ENCODE data around the gene MACROD2.

Gene MACROD2

GRCh38 chr20:14312001-14312400, 316.7 kb downstream of the MACROD2 start:
- 87 to 100% methylated on average over 2 of the region's 2 CpGs for WGBS, 2 experiments
- Histone ChIP-seq H3K27me3 (ENCODE audit: control insufficient read depth, insufficient read depth, low read length, poor library complexity, severe bottlenecking) (no peaks in the 10 kb centered on the region), H3K4me3 (ENCODE audit: insufficient read depth, low read depth, low read length) (no peak overlapping the region), H3K9me3 (ENCODE audit: control insufficient read depth, low read length) (no peaks in the 10 kb centered on the region), H3K36me3 (ENCODE audit: control insufficient read depth, insufficient read depth, low read length) (no peaks in the 10 kb centered on the region), H3K27ac (ENCODE audit: insufficient read depth, low read depth, low read length, poor library complexity, severe bottlenecking) (no peak overlapping the region), H3K4me1 (ENCODE audit: control insufficient read depth, insufficient read depth, low read length) (no peaks in the 10 kb centered on the region)

- Histone ChIP-seq H3K4me3 (ENCODE audit: insufficient read depth, low read depth, low read length) (no peak overlapping the region), H3K36me3 (ENCODE audit: control insufficient read depth, insufficient read depth, low read length) (no peaks in the 10 kb centered on the region), H3K27me3 (ENCODE audit: control insufficient read depth, insufficient read depth, low read length, poor library complexity, severe bottlenecking) (no peaks in the 10 kb centered on the region), H3K9me3 (ENCODE audit: control insufficient read depth, low read length) (no peaks in the 10 kb centered on the region), H3K4me1 (ENCODE audit: control insufficient read depth, insufficient read depth, low read length) (peaks cover 3% of the 10 kb centered on the region), H3K27ac (ENCODE audit: insufficient read depth, low read depth, low read length, poor library complexity, severe bottlenecking) (no peak overlapping the region)
- WGBS, 2 experiments, result 86 to 92% methylated on average over 1 of the region's 2 CpGs
Measured at GRCh38 chr20:14313341-14314020, 318.2 kb downstream of the MACROD2 start.

GRCh38 chr20:14319704-14320103, 324.4 kb downstream of the MACROD2 start:
- no peak overlapping the region for H3K27ac ChIP-seq (ENCODE audit: insufficient read depth, low read depth, low read length, poor library complexity, severe bottlenecking)
- WGBS, 2 experiments, result 100% methylated on average over 1 of the region's 1 CpG
- no peak overlapping the region for H3K4me3 ChIP-seq (ENCODE audit: insufficient read depth, low read depth, low read length)
- H3K27me3 ChIP-seq (ENCODE audit: control insufficient read depth, insufficient read depth, low read length, poor library complexity, severe bottlenecking), result no peaks in the 10 kb centered on the region
- H3K4me1 ChIP-seq (ENCODE audit: control insufficient read depth, insufficient read depth, low read length), result peaks cover 3% of the 10 kb centered on the region
- H3K36me3 ChIP-seq (ENCODE audit: control insufficient read depth, insufficient read depth, low read length), result no peaks in the 10 kb centered on the region
- no peaks in the 10 kb centered on the region for H3K9me3 ChIP-seq (ENCODE audit: control insufficient read depth, low read length)

- Histone ChIP-seq H3K4me1 (ENCODE audit: control insufficient read depth, insufficient read depth, low read length) (peaks cover 15% of the 10 kb centered on the region), H3K9me3 (ENCODE audit: control insufficient read depth, low read length) (no peaks in the 10 kb centered on the region), H3K27ac (ENCODE audit: insufficient read depth, low read depth, low read length, poor library complexity, severe bottlenecking) (no peak overlapping the region), H3K36me3 (ENCODE audit: control insufficient read depth, insufficient read depth, low read length) (peaks cover 8% of the 10 kb centered on the region), H3K4me3 (ENCODE audit: insufficient read depth, low read depth, low read length) (peak overlapping the region; percentile 14), H3K27me3 (ENCODE audit: control insufficient read depth, insufficient read depth, low read length, poor library complexity, severe bottlenecking) (no peaks in the 10 kb centered on the region)
- 65 to 73% methylated on average over 5 to 6 of the region's 6 CpGs for WGBS, 2 experiments
Measured at GRCh38 chr20:14331646-14332045, 336.3 kb downstream of the MACROD2 start.

GRCh38 chr20:14332866-14333265, 337.6 kb downstream of the MACROD2 start:
- Histone ChIP-seq H3K4me1 (ENCODE audit: control insufficient read depth, insufficient read depth, low read length) (peaks cover 15% of the 10 kb centered on the region), H3K27ac (ENCODE audit: insufficient read depth, low read depth, low read length, poor library complexity, severe bottlenecking) (no peak overlapping the region), H3K9me3 (ENCODE audit: control insufficient read depth, low read length) (no peaks in the 10 kb centered on the region), H3K27me3 (ENCODE audit: control insufficient read depth, insufficient read depth, low read length, poor library complexity, severe bottlenecking) (no peaks in the 10 kb centered on the region), H3K36me3 (ENCODE audit: control insufficient read depth, insufficient read depth, low read length) (no peaks in the 10 kb centered on the region), H3K4me3 (ENCODE audit: insufficient read depth, low read depth, low read length) (peak overlapping the region; percentile 64)
- WGBS, 2 experiments, result 84 to 100% methylated on average over 1 to 2 of the region's 2 CpGs

GRCh38 chr20:14333721-14334120, 338.4 kb downstream of the MACROD2 start:
- Histone ChIP-seq H3K9me3 (ENCODE audit: control insufficient read depth, low read length) (no peaks in the 10 kb centered on the region), H3K27ac (ENCODE audit: insufficient read depth, low read depth, low read length, poor library complexity, severe bottlenecking) (no peak overlapping the region), H3K4me1 (ENCODE audit: control insufficient read depth, insufficient read depth, low read length) (peaks cover 15% of the 10 kb centered on the region), H3K27me3 (ENCODE audit: control insufficient read depth, insufficient read depth, low read length, poor library complexity, severe bottlenecking) (no peaks in the 10 kb centered on the region), H3K36me3 (ENCODE audit: control insufficient read depth, insufficient read depth, low read length) (no peaks in the 10 kb centered on the region), H3K4me3 (ENCODE audit: insufficient read depth, low read depth, low read length) (peak overlapping the region; percentile 64)
- WGBS, 2 experiments, result 36% methylated on average over 3 of the region's 3 CpGs; no CpG with 5 or more reads in 1 of the 2 experiments

GRCh38 chr20:14334306-14334930, 339.1 kb downstream of the MACROD2 start:
- 0% methylated on average over 3 of the region's 3 CpGs for WGBS, 2 experiments

GRCh38 chr20:14335052-14335451, 339.7 kb downstream of the MACROD2 start:
- H3K4me1 ChIP-seq (ENCODE audit: control insufficient read depth, insufficient read depth, low read length), result peaks cover 15% of the 10 kb centered on the region
- H3K4me3 ChIP-seq (ENCODE audit: insufficient read depth, low read depth, low read length), result peak overlapping the region; percentile 64
- no peaks in the 10 kb centered on the region for H3K36me3 ChIP-seq (ENCODE audit: control insufficient read depth, insufficient read depth, low read length)
- H3K27me3 ChIP-seq (ENCODE audit: control insufficient read depth, insufficient read depth, low read length, poor library complexity, severe bottlenecking), result no peaks in the 10 kb centered on the region
- H3K9me3 ChIP-seq (ENCODE audit: control insufficient read depth, low read length), result no peaks in the 10 kb centered on the region
- H3K27ac ChIP-seq (ENCODE audit: insufficient read depth, low read depth, low read length, poor library complexity, severe bottlenecking), result no peak overlapping the region

More at GRCh38 chr20:14334306-14334930, 339.1 kb downstream of the MACROD2 start:
- no peak overlapping the region for H3K27ac ChIP-seq (ENCODE audit: insufficient read depth, low read depth, low read length, poor library complexity, severe bottlenecking)
- peaks cover 15% of the 10 kb centered on the region for H3K4me1 ChIP-seq (ENCODE audit: control insufficient read depth, insufficient read depth, low read length)
- H3K4me3 ChIP-seq (ENCODE audit: insufficient read depth, low read depth, low read length), result peak overlapping the region; percentile 64
- no peaks in the 10 kb centered on the region for H3K27me3 ChIP-seq (ENCODE audit: control insufficient read depth, insufficient read depth, low read length, poor library complexity, severe bottlenecking)
- H3K9me3 ChIP-seq (ENCODE audit: control insufficient read depth, low read length), result no peaks in the 10 kb centered on the region
- no peaks in the 10 kb centered on the region for H3K36me3 ChIP-seq (ENCODE audit: control insufficient read depth, insufficient read depth, low read length)

- Histone ChIP-seq H3K4me3 (ENCODE audit: insufficient read depth, low read depth, low read length) (peak overlapping the region; percentile 64), H3K9me3 (ENCODE audit: control insufficient read depth, low read length) (no peaks in the 10 kb centered on the region), H3K4me1 (ENCODE audit: control insufficient read depth, insufficient read depth, low read length) (peaks cover 9% of the 10 kb centered on the region), H3K36me3 (ENCODE audit: control insufficient read depth, insufficient read depth, low read length) (no peaks in the 10 kb centered on the region), H3K27ac (ENCODE audit: insufficient read depth, low read depth, low read length, poor library complexity, severe bottlenecking) (peak overlapping the region; percentile 60), H3K27me3 (ENCODE audit: control insufficient read depth, insufficient read depth, low read length, poor library complexity, severe bottlenecking) (no peaks in the 10 kb centered on the region)
- 49 to 50% methylated on average over 4 of the region's 4 CpGs for WGBS, 2 experiments
Measured at GRCh38 chr20:14336686-14337085, 341.4 kb downstream of the MACROD2 start.

GRCh38 chr20:14337400-14338171, 342.3 kb downstream of the MACROD2 start, which contains the start of gene FLRT3:
FLRT3 (minus strand) TSS chr20:14337612; CDS start chr20:14327506, 10,106 bp downstream.
- WGBS, 2 experiments, result 34 to 35% methylated on average over 12 of the region's 12 CpGs
- H3K27me3 ChIP-seq (ENCODE audit: control insufficient read depth, insufficient read depth, low read length, poor library complexity, severe bottlenecking), result no peaks in the 10 kb centered on the region
- H3K4me3 ChIP-seq (ENCODE audit: insufficient read depth, low read depth, low read length), result peak within 1 kb of the TSS; percentile 64

More at GRCh38 chr20:14337400-14338171, 342.3 kb downstream of the MACROD2 start, which contains the start of gene FLRT3:
- Histone ChIP-seq H3K9me3 (ENCODE audit: control insufficient read depth, low read length) (no peaks in the 10 kb centered on the region), H3K36me3 (ENCODE audit: control insufficient read depth, insufficient read depth, low read length) (no peaks in the 10 kb centered on the region), H3K27ac (ENCODE audit: insufficient read depth, low read depth, low read length, poor library complexity, severe bottlenecking) (peak within 1 kb of the TSS; percentile 60), H3K4me1 (ENCODE audit: control insufficient read depth, insufficient read depth, low read length) (peaks cover 5% of the 10 kb centered on the region)
